Measurements from ENCODE around the gene OSTM1. TPM values are rescaled to one million over a fixed set of nuclear protein-coding genes. Genes with fewer than 3 reads are reported as not detected.
"Not testable (repeated sequence)": the region's sequence is repeated elsewhere in the genome, so short reads cannot be mapped to it uniquely, and the experiment has no call there.

OSTM1 gene
- polyA plus RNA-seq, 2 donors, result 5.7 to 6.1 TPM

GRCh38 chr6:108009258-108009657 is 65.3 kb downstream of the OSTM1 start:
- not testable (repeated sequence) for H3K27me3 ChIP-seq (ENCODE audit: control insufficient read depth in 1 of 2, insufficient read depth in 2 of 2, low read length in 2 of 2); H3K36me3 ChIP-seq (ENCODE audit: control insufficient read depth in 2 of 2, insufficient read depth in 2 of 2, low read length in 1 of 2); H3K4me1 ChIP-seq (ENCODE audit: control insufficient read depth in 2 of 2, insufficient read depth in 2 of 2, low read length in 1 of 2); H3K9me3 ChIP-seq (ENCODE audit: control insufficient read depth in 2 of 2, insufficient read depth in 1 of 2, low read depth in 1 of 2, low read length in 1 of 2); H3K27ac ChIP-seq (ENCODE audit: low read depth in 2 of 2, low read length in 1 of 2); H3K4me3 ChIP-seq (ENCODE audit: low read depth in 1 of 2, low read length in 2 of 2)
- 94% methylated on average over 1 of the region's 1 CpG for WGBS, 2 donors

DNA sequence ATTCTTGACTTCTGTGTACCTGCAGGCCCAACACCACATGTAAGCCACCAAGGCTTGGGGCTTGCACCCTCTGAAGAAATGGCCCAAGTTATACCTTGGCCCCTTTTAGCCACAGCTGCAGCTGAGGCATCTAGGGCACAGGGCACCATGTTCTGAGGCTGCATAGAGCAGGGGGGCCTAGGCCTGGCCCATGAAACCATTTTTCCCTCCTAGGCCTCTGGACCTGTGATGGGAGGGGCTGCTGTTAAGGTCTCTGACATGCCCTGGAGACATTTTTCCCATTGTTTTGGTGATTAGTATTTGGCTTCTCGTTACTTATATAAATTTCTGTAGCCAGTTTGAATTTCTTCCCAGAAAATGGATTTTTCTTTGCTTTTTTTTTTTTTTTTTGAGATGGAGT is 66.2 kb downstream of the OSTM1 start:
- Histone ChIP-seq H3K27me3 (ENCODE audit: control insufficient read depth in 1 of 2, insufficient read depth in 2 of 2, low read length in 2 of 2) (no peaks in the 10 kb centered on the region), H3K36me3 (ENCODE audit: control insufficient read depth in 2 of 2, insufficient read depth in 2 of 2, low read length in 1 of 2) (no peaks in the 10 kb centered on the region), H3K27ac (ENCODE audit: low read depth in 2 of 2, low read length in 1 of 2) (no peak overlapping the region), H3K4me3 (ENCODE audit: low read depth in 1 of 2, low read length in 2 of 2) (no peak overlapping the region), H3K4me1 (ENCODE audit: control insufficient read depth in 2 of 2, insufficient read depth in 2 of 2, low read length in 1 of 2) (no peaks in the 10 kb centered on the region), H3K9me3 (ENCODE audit: control insufficient read depth in 2 of 2, insufficient read depth in 1 of 2, low read depth in 1 of 2, low read length in 1 of 2) (no peaks in the 10 kb centered on the region)
- WGBS, 2 donors, result 73 to 75% methylated on average over 1 of the region's 1 CpG

DNA sequence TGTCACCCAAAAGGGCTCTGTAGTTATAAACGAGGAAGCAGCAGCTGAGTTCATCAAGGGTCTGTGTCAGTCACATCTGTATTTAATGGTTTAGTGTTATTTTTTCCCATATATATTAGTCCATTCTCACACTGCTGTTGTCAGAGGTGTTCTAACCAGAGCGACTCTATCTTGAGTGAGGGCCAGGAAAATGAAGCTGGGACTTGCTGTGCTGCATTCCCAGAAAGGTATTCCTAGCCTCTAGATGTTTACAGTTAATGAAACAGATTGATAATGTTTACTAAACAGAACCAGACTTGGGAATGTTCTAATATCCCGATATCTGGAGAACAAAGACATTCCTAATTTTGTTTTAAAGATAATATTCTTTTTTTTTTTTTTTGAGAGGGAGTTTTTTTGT is 68.6 kb downstream of the OSTM1 start:
- Histone ChIP-seq H3K9me3 (ENCODE audit: control insufficient read depth in 2 of 2, insufficient read depth in 1 of 2, low read depth in 1 of 2, low read length in 1 of 2) (no peaks in the 10 kb centered on the region), H3K4me3 (ENCODE audit: low read depth in 1 of 2, low read length in 2 of 2) (no peak overlapping the region), H3K4me1 (ENCODE audit: control insufficient read depth in 2 of 2, insufficient read depth in 2 of 2, low read length in 1 of 2) (no peaks in the 10 kb centered on the region), H3K27me3 (ENCODE audit: control insufficient read depth in 1 of 2, insufficient read depth in 2 of 2, low read length in 2 of 2) (no peaks in the 10 kb centered on the region), H3K27ac (ENCODE audit: low read depth in 2 of 2, low read length in 1 of 2) (no peak overlapping the region), H3K36me3 (ENCODE audit: control insufficient read depth in 2 of 2, insufficient read depth in 2 of 2, low read length in 1 of 2) (no peaks in the 10 kb centered on the region)
- WGBS, 2 donors, result 78 to 79% methylated on average over 3 of the region's 3 CpGs

DNA sequence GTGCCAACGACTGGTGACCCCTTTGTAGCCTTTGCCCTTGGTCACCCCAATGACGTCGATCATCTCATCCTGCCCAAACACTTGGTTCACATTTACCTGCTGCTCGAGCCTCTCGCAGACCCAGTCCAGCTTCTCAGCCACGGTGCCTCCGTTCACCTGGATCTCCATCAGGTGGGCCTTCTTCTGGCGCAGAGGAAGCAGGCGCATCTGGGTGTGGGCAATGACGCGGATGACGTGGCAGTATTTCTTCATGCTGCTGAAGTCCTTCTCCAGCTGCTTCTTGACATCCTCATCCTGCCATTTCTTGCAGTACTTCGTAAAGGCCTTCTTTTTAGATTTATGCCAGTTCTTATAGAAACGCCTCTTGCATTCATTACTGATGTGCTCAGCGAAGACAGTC is 69.7 kb downstream of the OSTM1 start:
- Histone ChIP-seq H3K27me3 (ENCODE audit: control insufficient read depth in 1 of 2, insufficient read depth in 2 of 2, low read length in 2 of 2) (no peaks in the 10 kb centered on the region), H3K4me1 (ENCODE audit: control insufficient read depth in 2 of 2, insufficient read depth in 2 of 2, low read length in 1 of 2) (no peaks in the 10 kb centered on the region), H3K9me3 (ENCODE audit: control insufficient read depth in 2 of 2, insufficient read depth in 1 of 2, low read depth in 1 of 2, low read length in 1 of 2) (no peaks in the 10 kb centered on the region), H3K36me3 (ENCODE audit: control insufficient read depth in 2 of 2, insufficient read depth in 2 of 2, low read length in 1 of 2) (no peaks in the 10 kb centered on the region), H3K27ac (ENCODE audit: low read depth in 2 of 2, low read length in 1 of 2) (no peak overlapping the region), H3K4me3 (ENCODE audit: low read depth in 1 of 2, low read length in 2 of 2) (no peak overlapping the region)
- 93 to 94% methylated on average over 15 of the region's 15 CpGs for WGBS, 2 donors

DNA sequence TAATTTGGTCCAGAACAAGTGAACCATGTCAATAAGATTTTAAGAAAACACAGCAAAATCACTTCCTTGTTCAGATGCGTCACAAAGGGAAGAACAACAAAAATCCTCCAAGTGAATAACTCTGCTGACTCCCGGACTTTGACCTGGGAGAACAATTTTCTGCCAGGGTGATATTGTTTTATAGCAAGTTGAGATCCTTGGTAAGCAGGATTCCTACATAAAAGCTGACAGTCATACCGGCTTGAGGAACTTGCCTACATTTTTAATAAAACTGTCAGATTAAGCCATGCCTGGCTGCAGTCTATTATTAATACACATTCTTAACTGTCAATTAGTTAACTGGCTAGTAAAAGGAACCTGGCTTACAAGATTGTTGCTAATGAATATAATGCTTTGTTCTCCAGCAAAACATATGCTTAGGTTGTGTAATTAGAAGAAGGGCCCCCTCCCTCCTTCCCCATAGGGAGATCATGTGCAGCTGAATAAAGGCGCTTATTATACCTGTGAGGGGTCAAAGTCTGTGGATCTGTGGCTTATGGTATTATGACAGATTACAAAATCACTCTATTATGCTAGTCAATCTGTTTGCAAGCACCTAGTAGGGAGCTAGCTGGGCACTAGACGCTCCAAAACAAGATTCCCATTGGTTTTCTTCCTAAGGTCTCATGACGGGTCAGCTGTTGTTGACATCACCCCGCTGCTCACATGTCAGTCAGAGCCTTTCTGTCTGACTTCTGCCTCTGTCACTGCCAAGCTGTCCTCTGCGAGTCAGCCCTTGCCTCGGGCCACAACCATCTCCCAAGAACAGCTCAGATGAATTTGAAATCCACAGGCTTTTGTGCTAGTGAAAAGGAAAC is 71.9 kb downstream of the OSTM1 start:
- WGBS, 2 donors, result 25 to 34% methylated on average over 9 of the region's 9 CpGs
- Histone ChIP-seq H3K27ac (ENCODE audit: low read depth in 2 of 2, low read length in 1 of 2) (peak overlapping the region; percentile 39 to 47), H3K27me3 (ENCODE audit: control insufficient read depth in 1 of 2, insufficient read depth in 2 of 2, low read length in 2 of 2) (no peaks in the 10 kb centered on the region), H3K36me3 (ENCODE audit: control insufficient read depth in 2 of 2, insufficient read depth in 2 of 2, low read length in 1 of 2) (no peaks in the 10 kb centered on the region), H3K9me3 (ENCODE audit: control insufficient read depth in 2 of 2, insufficient read depth in 1 of 2, low read depth in 1 of 2, low read length in 1 of 2) (no peaks in the 10 kb centered on the region), H3K4me3 (ENCODE audit: low read depth in 1 of 2, low read length in 2 of 2) (no peak overlapping the region), H3K4me1 (ENCODE audit: control insufficient read depth in 2 of 2, insufficient read depth in 2 of 2, low read length in 1 of 2) (no peaks in the 10 kb centered on the region)

- Histone ChIP-seq H3K36me3 (ENCODE audit: control insufficient read depth in 2 of 2, insufficient read depth in 2 of 2, low read length in 1 of 2) (no peaks in the 10 kb centered on the region), H3K27me3 (ENCODE audit: control insufficient read depth in 1 of 2, insufficient read depth in 2 of 2, low read length in 2 of 2) (no peaks in the 10 kb centered on the region), H3K27ac (ENCODE audit: low read depth in 2 of 2, low read length in 1 of 2) (peak overlapping the region in 1 of 2 donors; percentile 47), H3K9me3 (ENCODE audit: control insufficient read depth in 2 of 2, insufficient read depth in 1 of 2, low read depth in 1 of 2, low read length in 1 of 2) (no peaks in the 10 kb centered on the region), H3K4me3 (ENCODE audit: low read depth in 1 of 2, low read length in 2 of 2) (no peak overlapping the region), H3K4me1 (ENCODE audit: control insufficient read depth in 2 of 2, insufficient read depth in 2 of 2, low read length in 1 of 2) (no peaks in the 10 kb centered on the region)
- WGBS, 2 donors, result 77 to 84% methylated on average over 7 of the region's 7 CpGs
Measured at GRCh38 chr6:108001696-108002231, 72.8 kb downstream of the OSTM1 start.

DNA sequence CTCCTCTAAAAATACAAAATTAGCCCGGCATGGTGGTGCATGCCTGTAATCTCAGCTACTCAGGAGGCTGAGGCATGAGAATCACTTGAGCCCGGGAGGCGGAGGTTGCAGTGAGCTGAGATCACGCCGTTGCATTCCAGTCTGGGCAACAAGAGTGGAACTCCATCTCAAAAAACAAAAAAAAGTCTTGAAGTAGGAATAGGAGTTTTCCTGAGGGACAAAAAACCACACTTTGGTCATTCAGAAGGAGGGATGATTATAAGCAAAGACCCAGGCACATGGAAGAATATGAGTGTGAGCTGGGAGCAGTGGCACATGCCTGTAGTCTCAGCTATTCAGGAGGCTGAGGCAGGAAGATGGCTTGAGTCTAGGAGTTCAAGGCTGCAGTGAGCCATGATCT is 74.3 kb downstream of the OSTM1 start:
- not testable (repeated sequence) for H3K36me3 ChIP-seq (ENCODE audit: control insufficient read depth in 2 of 2, insufficient read depth in 2 of 2, low read length in 1 of 2); H3K4me1 ChIP-seq (ENCODE audit: control insufficient read depth in 2 of 2, insufficient read depth in 2 of 2, low read length in 1 of 2); H3K9me3 ChIP-seq (ENCODE audit: control insufficient read depth in 2 of 2, insufficient read depth in 1 of 2, low read depth in 1 of 2, low read length in 1 of 2); H3K4me3 ChIP-seq (ENCODE audit: low read depth in 1 of 2, low read length in 2 of 2); H3K27ac ChIP-seq (ENCODE audit: low read depth in 2 of 2, low read length in 1 of 2); H3K27me3 ChIP-seq (ENCODE audit: control insufficient read depth in 1 of 2, insufficient read depth in 2 of 2, low read length in 2 of 2)
- WGBS, 2 donors, result 94 to 95% methylated on average over 5 of the region's 5 CpGs

GRCh38 chr6:107999341-107999740 is 75.2 kb downstream of the OSTM1 start:
- Histone ChIP-seq H3K4me3 (ENCODE audit: low read depth in 1 of 2, low read length in 2 of 2) (no peak overlapping the region), H3K27ac (ENCODE audit: low read depth in 2 of 2, low read length in 1 of 2) (no peak overlapping the region), H3K4me1 (ENCODE audit: control insufficient read depth in 2 of 2, insufficient read depth in 2 of 2, low read length in 1 of 2) (no peaks in the 10 kb centered on the region), H3K27me3 (ENCODE audit: control insufficient read depth in 1 of 2, insufficient read depth in 2 of 2, low read length in 2 of 2) (no peaks in the 10 kb centered on the region), H3K9me3 (ENCODE audit: control insufficient read depth in 2 of 2, insufficient read depth in 1 of 2, low read depth in 1 of 2, low read length in 1 of 2) (no peaks in the 10 kb centered on the region), H3K36me3 (ENCODE audit: control insufficient read depth in 2 of 2, insufficient read depth in 2 of 2, low read length in 1 of 2) (no peaks in the 10 kb centered on the region)

- no peak overlapping the region for H3K4me3 ChIP-seq (ENCODE audit: low read depth in 1 of 2, low read length in 2 of 2)
- H3K36me3 ChIP-seq (ENCODE audit: control insufficient read depth in 2 of 2, insufficient read depth in 2 of 2, low read length in 1 of 2), result no peaks in the 10 kb centered on the region
- WGBS, 2 donors, result 64 to 75% methylated on average over 9 of the region's 9 CpGs
- no peak overlapping the region for H3K27ac ChIP-seq (ENCODE audit: low read depth in 2 of 2, low read length in 1 of 2)
- H3K4me1 ChIP-seq (ENCODE audit: control insufficient read depth in 2 of 2, insufficient read depth in 2 of 2, low read length in 1 of 2), result peaks cover 0 to 2% of the 10 kb centered on the region in 2 donors
- no peaks in the 10 kb centered on the region for H3K9me3 ChIP-seq (ENCODE audit: control insufficient read depth in 2 of 2, insufficient read depth in 1 of 2, low read depth in 1 of 2, low read length in 1 of 2)
- no peaks in the 10 kb centered on the region for H3K27me3 ChIP-seq (ENCODE audit: control insufficient read depth in 1 of 2, insufficient read depth in 2 of 2, low read length in 2 of 2)
Measured at GRCh38 chr6:107991772-107992550, 82.6 kb downstream of the OSTM1 start.
